Left ventricle myocardium inferior (tissue), 1 donor: Measurements from ENCODE around the gene SHANK3. TPM values are rescaled to one million over a fixed set of nuclear protein-coding genes. Genes with fewer than 3 reads are reported as not detected.
"Not testable (repeated sequence)": the region's sequence is repeated elsewhere in the genome, so short reads cannot be mapped to it uniquely, and the experiment has no call there.

Experiments used
- DNase-seq: peaks from one replicate; pipeline ENCODE4 v3.0.0-alpha.2; 2020
- H3K27ac ChIP-seq: fragments of 200-600 bp; replicated peaks from 2 replicates; pipeline ENCODE4 v1.8.0; 2021
- H3K27me3 ChIP-seq: fragments of 200-600 bp; 2 replicates; pipeline ENCODE4 v1.8.0; 2021; ENCODE audit warnings: low read depth
- H3K36me3 ChIP-seq: fragments of 200-600 bp; 2 replicates; pipeline ENCODE4 v1.8.0; 2021
- H3K4me1 ChIP-seq: fragments of 200-600 bp; 2 replicates; pipeline ENCODE4 v1.8.0; 2021
- H3K4me3 ChIP-seq: fragments of 200-600 bp; 2 replicates; pipeline ENCODE4 v1.8.0; 2021; ENCODE audit warnings: mild to moderate bottlenecking, moderate library complexity
- H3K9me3 ChIP-seq: fragments of 200-600 bp; replicated peaks from 2 replicates; pipeline ENCODE4 v1.8.0; 2021
- intact Hi-C: fragments of 100-400 bp; cut with micrococcal nuclease; formaldehyde crosslinking; loops from one replicate; pipeline ENCODE4 v1.11.0; 2022
- total RNA-seq: library from RNA; stranded (reverse); fragmentation: NEBNext Ultra II Directional; extraction: Animal tissue kit (Norgen Biotek cat#: 25700); gene quantifications from one replicate; pipeline ENCODE4 v1.2.1, GENCODE V29; 2021
- TF ChIP-seq, protein P1 (sequence below): fragments of 200-600 bp; IDR thresholded peaks from 2 replicates; pipeline ENCODE4 v1.8.0; 2021; ENCODE audit warnings: antibody characterized with exemption, mild to moderate bottlenecking, borderline replicate concordance
- donor health status: DM: no; HTN: yes; CAD: no; lungs with severe emphysema.

SHANK3 gene
- total RNA-seq, 1 donor from 2014 or later, result 23.1 TPM

DNA sequence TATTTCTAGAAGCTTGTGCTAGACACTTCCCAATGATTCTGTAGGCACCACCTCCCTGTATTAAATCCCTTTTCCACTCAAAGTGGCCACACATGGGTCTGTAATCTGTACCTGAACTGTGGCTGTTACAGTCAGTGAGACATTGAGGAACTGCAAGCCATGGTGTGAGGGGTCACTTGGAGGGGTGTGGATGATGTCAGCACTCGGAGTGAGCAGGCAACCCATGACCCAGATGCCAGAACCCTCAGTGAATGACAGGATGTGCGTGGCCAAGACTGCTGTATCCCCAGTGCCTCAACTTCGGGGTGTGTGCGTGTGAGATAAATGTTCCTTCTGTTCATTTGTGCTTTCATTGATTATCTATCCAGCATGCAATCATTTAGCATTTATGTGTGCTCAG, 14.7 kb upstream of the SHANK3 start:
- no peak overlapping the region for H3K4me3 ChIP-seq
- peaks cover 79% of the 10 kb centered on the region for H3K27me3 ChIP-seq
- peak overlapping the region; percentile 88 for H3K27ac ChIP-seq
- no peak for DNase-seq
- TF ChIP-seq, protein P1, sequence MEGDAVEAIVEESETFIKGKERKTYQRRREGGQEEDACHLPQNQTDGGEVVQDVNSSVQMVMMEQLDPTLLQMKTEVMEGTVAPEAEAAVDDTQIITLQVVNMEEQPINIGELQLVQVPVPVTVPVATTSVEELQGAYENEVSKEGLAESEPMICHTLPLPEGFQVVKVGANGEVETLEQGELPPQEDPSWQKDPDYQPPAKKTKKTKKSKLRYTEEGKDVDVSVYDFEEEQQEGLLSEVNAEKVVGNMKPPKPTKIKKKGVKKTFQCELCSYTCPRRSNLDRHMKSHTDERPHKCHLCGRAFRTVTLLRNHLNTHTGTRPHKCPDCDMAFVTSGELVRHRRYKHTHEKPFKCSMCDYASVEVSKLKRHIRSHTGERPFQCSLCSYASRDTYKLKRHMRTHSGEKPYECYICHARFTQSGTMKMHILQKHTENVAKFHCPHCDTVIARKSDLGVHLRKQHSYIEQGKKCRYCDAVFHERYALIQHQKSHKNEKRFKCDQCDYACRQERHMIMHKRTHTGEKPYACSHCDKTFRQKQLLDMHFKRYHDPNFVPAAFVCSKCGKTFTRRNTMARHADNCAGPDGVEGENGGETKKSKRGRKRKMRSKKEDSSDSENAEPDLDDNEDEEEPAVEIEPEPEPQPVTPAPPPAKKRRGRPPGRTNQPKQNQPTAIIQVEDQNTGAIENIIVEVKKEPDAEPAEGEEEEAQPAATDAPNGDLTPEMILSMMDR, result no peak
- peaks cover 29% of the 10 kb centered on the region for H3K4me1 ChIP-seq
- intact Hi-C loops, result no loop called here
- no peaks in the 10 kb centered on the region for H3K9me3 ChIP-seq
- H3K36me3 ChIP-seq, result no peaks in the 10 kb centered on the region

- H3K4me3 ChIP-seq, H3K36me3 ChIP-seq, intact Hi-C loops, DNase-seq, H3K9me3 ChIP-seq: not testable (repeated sequence)
- H3K4me1 ChIP-seq, result peaks cover 29% of the 10 kb centered on the region
- peaks cover 63% of the 10 kb centered on the region for H3K27me3 ChIP-seq
- H3K27ac ChIP-seq, result peak overlapping the region; percentile 66
Measured at GRCh38 chr22:50659711-50660110, 12.9 kb upstream of the SHANK3 start.

GRCh38 chr22:50660306-50660705, 12.3 kb upstream of the SHANK3 start:
- no peak overlapping the region for H3K27ac ChIP-seq
- no peak overlapping the region for H3K4me3 ChIP-seq
- H3K9me3 ChIP-seq, result no peaks in the 10 kb centered on the region
- H3K36me3 ChIP-seq, result no peaks in the 10 kb centered on the region
- intact Hi-C loops, result no loop called here
- DNase-seq, result no peak
- H3K4me1 ChIP-seq, result peaks cover 29% of the 10 kb centered on the region
- TF ChIP-seq, protein P1, result no peak
- peaks cover 57% of the 10 kb centered on the region for H3K27me3 ChIP-seq

- Histone ChIP-seq H3K4me1 (peaks cover 3% of the 10 kb centered on the region), H3K27me3 (peaks cover 28% of the 10 kb centered on the region), H3K36me3 (no peaks in the 10 kb centered on the region), H3K27ac (no peak overlapping the region), H3K4me3 (no peak overlapping the region), H3K9me3 (no peaks in the 10 kb centered on the region)
- intact Hi-C loops, result no loop called here
- DNase-seq, result no peak
- TF ChIP-seq, protein P1, result no peak
Measured at GRCh38 chr22:50665212-50665611, 7.4 kb upstream of the SHANK3 start.

DNA sequence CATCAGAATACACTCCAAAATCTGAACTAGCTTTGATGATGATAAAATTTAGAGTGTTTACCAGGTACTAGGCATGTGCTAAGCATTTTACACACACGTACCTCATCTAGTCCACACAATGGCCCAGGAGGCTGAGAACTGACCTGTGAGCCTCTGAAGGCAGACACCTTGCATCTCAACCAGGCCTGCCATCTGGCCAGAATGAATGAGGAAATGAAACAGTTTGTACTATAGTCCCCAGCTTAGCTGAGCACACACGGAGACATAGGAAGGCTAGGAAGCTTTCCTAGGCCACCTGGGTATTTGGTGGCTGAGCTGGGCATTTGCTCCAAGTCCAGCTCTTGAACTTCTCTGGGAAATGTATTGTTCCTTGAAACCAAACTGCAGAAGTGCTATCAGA, 6.9 kb upstream of the SHANK3 start:
- Histone ChIP-seq H3K4me3 (no peak overlapping the region), H3K36me3 (no peaks in the 10 kb centered on the region), H3K27me3 (peaks cover 31% of the 10 kb centered on the region), H3K9me3 (no peaks in the 10 kb centered on the region), H3K27ac (no peak overlapping the region), H3K4me1 (peaks cover 8% of the 10 kb centered on the region)
- TF ChIP-seq, protein P1, result no peak
- DNase-seq, result no peak
- intact Hi-C loops, result no loop called here

DNA sequence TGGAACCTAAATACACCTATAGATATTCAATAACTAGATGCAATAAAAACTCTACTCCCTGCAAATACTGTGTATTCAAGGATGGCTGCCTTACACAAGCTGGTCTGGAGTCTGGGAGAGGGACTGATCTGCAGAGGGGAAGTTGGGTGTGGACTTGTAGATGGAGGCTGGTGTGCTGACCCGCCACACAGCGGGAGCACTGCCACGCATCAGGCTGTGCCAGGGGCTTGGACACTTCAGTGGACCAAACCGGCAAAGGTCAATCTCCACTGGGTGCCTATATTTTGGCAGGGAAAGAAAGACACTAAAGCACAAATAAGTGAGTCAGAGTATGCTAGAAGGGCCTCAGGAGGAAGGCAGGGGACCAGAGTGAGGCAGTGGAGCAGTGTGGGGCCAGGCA, 2.1 kb upstream of the SHANK3 start:
- Histone ChIP-seq H3K4me1 (peaks cover 29% of the 10 kb centered on the region), H3K9me3 (no peaks in the 10 kb centered on the region), H3K27ac (peak overlapping the region; percentile 95), H3K36me3 (no peaks in the 10 kb centered on the region), H3K4me3 (no peak overlapping the region), H3K27me3 (peaks cover 69% of the 10 kb centered on the region)
- intact Hi-C loops, result no loop called here
- TF ChIP-seq, protein P1, result no peak
- no peak for DNase-seq
